Left lung (tissue), 10 donors: ENCODE data around the gene TEX19. TPM values are rescaled to one million over a fixed set of nuclear protein-coding genes. Genes with fewer than 3 reads are reported as not detected.
"Not testable (repeated sequence)": the region's sequence is repeated elsewhere in the genome, so short reads cannot be mapped to it uniquely, and the experiment has no call there.

Experiments used
- ATAC-seq: fragments of 200-7000 bp; cut with Tn5 transposase; one replicate; pipeline ENCODE4 v1.9.1; 2020; ENCODE audit warnings: moderate library complexity
- DNase-seq, 4 donors: peaks; one replicate each; pipeline ENCODE4 v3.0.0-alpha.2; 2013 to 2020
- H3K27ac ChIP-seq, 2 donors: fragments of 200-600 bp; sonication (generic) in 1 of 2; one replicate each; pipeline versions ENCODE4 v1.5.0 to v1.8.0; 2020 to 2021
- H3K27me3 ChIP-seq, 2 donors: fragments of 200-600 bp; sonication (generic) in 1 of 2; one replicate each; pipeline versions ENCODE4 v1.5.0 to v1.8.0; 2020 to 2021
- H3K36me3 ChIP-seq, 2 donors: fragments of 200-600 bp; sonication (generic) in 1 of 2; one replicate each; pipeline versions ENCODE4 v1.5.0 to v1.8.0; 2020 to 2021
- H3K4me1 ChIP-seq, 2 donors: fragments of 200-600 bp; one replicate each; pipeline ENCODE4 v1.8.0; 2021
- H3K4me3 ChIP-seq, 2 donors: fragments of 200-600 bp; sonication (generic) in 1 of 2; one replicate each; pipeline versions ENCODE4 v1.5.0 to v1.8.0; 2020 to 2021; ENCODE audit warnings: mild to moderate bottlenecking in 1 of 2
- H3K9me3 ChIP-seq, 2 donors: fragments of 200-600 bp; sonication (generic) in 1 of 2; one replicate each; pipeline versions ENCODE4 v1.5.0 to v1.8.0; 2020 to 2021
- intact Hi-C, 2 donors: fragments of 100-400 bp; cut with DNase I; formaldehyde crosslinking; loops; one replicate each; pipeline versions ENCODE4 v1.11.2 to v1.14.2; 2022
- polyA plus RNA-seq, 6 donors: library from polyadenylated mRNA; unstranded; fragments of 120-200 nt; gene quantifications; one replicate each; pipeline ENCODE4 v1.2.1, GENCODE V29; 2013; ENCODE audit not compliant: insufficient read length in 6 of 6
- total RNA-seq, 2 donors: library from RNA; stranded (reverse); fragmentation: NEBNext Ultra II Directional; extraction: Animal tissue kit (Norgen Biotek cat#: 25700); gene quantifications; one replicate each; pipeline ENCODE4 v1.2.1, GENCODE V29; 2021
- TF ChIP-seq, protein P1 (sequence below), 2 donors: fragments of 200-600 bp; sonication (generic) in 1 of 2; IDR thresholded peaks; one replicate each; pipeline versions ENCODE4 v1.5.0 to v1.8.0; 2021; ENCODE audit warnings: antibody characterized with exemption in 2 of 2
- donor health status: DM: no; HTN: yes; CAD: no.
- donor health status: DM: no; HTN: no; CAD: no.

The TEX19 gene
- total and polyA plus RNA-seq, 8 donors = 0.07 TPM; not detected in 7

DNA sequence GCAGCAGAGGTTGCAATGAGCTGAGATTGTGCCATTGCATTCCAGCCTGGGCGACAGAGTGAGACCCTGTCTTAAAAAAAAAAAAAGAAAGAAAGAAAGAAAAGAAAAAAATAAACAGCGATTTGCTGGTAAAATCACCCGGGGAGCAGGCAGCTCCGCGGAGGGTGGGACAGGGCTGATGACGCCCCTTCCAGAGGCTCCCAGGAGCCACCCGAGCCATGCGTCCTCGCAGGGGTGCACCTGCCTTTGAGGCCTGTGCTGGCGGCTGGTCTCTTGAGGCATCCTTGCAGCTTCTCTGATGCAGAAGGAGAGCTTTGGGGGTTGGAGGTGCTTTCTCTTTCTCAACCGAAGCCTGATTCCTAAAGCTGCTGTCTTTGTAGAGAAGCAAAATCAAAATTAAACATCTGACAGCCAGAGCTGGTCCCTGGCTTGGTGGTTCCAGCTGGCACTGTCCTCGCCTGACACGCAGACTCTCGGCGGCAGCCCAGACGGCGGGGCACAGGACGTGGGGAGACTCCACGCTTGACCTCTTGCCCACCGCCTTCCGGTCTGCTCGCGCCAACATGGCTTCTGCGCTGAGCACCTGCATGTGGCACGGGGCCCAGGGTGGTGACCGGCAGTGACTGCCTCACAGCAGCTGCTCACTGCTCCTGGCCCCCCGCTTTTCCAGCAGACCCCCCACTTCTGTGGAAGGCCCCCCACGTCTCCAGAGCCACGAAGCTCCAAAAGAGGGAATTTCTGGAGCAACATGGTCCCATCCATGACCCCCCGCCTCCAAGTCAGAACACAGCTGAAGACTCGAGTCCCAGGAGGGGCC is 19.1 kb downstream of the TEX19 start:
- no peak for ATAC-seq
- H3K27me3 ChIP-seq = peaks cover 34 to 91% of the 10 kb centered on the region in 2 donors

DNA sequence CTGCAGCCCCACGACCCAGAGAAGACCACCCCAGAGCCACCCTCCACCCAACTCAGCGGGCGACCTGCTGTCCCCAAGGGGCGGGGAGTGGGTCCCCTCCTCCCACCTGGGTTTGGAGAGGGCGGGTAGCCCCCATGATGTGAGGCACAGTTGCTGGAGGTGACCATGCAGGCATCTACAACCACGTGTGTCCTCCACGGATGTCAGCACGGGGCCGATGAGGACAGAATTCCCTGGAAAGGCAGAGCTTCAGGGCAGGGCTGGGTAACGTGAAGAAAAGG is 19.6 kb downstream of the TEX19 start:
- ATAC-seq = no peak
- Histone ChIP-seq H3K27ac (no peak overlapping the region), H3K36me3 (no peaks in the 10 kb centered on the region), H3K27me3 (peaks cover 34 to 90% of the 10 kb centered on the region in 2 donors), H3K4me1 (no peaks in the 10 kb centered on the region), H3K9me3 (no peaks in the 10 kb centered on the region), H3K4me3 (no peak overlapping the region)
- intact Hi-C loops = no loop called here
- DNase-seq = peak in 1 of 4 donors; percentile 66
- TF ChIP-seq, protein P1, sequence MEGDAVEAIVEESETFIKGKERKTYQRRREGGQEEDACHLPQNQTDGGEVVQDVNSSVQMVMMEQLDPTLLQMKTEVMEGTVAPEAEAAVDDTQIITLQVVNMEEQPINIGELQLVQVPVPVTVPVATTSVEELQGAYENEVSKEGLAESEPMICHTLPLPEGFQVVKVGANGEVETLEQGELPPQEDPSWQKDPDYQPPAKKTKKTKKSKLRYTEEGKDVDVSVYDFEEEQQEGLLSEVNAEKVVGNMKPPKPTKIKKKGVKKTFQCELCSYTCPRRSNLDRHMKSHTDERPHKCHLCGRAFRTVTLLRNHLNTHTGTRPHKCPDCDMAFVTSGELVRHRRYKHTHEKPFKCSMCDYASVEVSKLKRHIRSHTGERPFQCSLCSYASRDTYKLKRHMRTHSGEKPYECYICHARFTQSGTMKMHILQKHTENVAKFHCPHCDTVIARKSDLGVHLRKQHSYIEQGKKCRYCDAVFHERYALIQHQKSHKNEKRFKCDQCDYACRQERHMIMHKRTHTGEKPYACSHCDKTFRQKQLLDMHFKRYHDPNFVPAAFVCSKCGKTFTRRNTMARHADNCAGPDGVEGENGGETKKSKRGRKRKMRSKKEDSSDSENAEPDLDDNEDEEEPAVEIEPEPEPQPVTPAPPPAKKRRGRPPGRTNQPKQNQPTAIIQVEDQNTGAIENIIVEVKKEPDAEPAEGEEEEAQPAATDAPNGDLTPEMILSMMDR (IDR thresholded peaks at IDR 0.05) = no peak

More for the DNA sequence above, 19.1 kb downstream of the TEX19 start:
- peak in 1 of 4 donors; percentile 74 for DNase-seq
- TF ChIP-seq, protein P1 (IDR thresholded peaks at IDR 0.05) = no peak
- H3K27ac ChIP-seq = no peak overlapping the region
- no peaks in the 10 kb centered on the region for H3K4me1 ChIP-seq
- no peaks in the 10 kb centered on the region for H3K36me3 ChIP-seq
- intact Hi-C loops = no loop called here
- no peak overlapping the region for H3K4me3 ChIP-seq
- no peaks in the 10 kb centered on the region for H3K9me3 ChIP-seq

DNA sequence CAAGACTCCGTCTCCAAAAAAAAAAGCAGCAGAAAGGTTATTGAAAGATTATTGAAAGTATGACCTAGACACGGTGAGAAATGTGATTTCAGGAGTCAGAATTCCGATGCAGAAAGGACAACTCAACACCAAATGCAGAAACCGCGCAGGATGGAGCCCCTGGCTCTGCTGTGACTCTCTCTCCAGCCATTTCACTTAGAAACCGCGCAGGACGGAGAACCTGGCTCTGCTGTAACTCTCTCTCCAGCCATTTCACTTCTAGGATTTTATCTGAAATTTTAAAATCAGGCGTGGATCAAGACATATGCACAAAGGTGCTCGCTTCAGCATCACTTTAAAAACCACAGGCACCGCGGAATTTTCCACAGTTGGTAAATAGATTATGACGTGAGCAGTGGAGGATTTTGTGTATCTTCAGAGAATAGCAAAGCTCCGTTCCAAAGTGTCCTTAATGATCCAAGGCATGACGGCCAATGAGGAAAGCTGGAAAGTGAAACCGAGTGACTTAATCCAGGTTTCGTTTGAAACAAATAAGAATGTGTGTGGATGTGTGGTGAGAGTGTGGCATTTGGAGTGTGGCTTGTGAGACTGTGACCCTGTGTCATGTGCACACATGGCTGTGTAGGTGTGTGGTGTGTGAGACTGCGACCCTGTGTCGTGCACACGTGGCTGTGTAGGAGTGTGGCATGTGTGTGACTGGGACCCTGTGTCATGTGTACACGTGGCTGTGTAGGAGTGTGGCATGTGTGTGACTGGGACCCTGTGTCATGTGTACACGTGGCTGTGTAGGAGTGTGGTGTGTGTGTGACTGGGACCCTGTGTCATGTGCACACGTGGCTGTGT is 22.0 kb downstream of the TEX19 start:
- H3K4me1 ChIP-seq = no peaks in the 10 kb centered on the region
- no peak overlapping the region for H3K4me3 ChIP-seq
- H3K27me3 ChIP-seq = peaks cover 11 to 89% of the 10 kb centered on the region in 2 donors
- TF ChIP-seq, protein P1 (IDR thresholded peaks at IDR 0.05) = no peak
- DNase-seq (no peak), ATAC-seq (no peak)
- H3K36me3 ChIP-seq = no peaks in the 10 kb centered on the region
- no peak overlapping the region for H3K27ac ChIP-seq
- no peaks in the 10 kb centered on the region for H3K9me3 ChIP-seq
- intact Hi-C loops = no loop called here

DNA sequence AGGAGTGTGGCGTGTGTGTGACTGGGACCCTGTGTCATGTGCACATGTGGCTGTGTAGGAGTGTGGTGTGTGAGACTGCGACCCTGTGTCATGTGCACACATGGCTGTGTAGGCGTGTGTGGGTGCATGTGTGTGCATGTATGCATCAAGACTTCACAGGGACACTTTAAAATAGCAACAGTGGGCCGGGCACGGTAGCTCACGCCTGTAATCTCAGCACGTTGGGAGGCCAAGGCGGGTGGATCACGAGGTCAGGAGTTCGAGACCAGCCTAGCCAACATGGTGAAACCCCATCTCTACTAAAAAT is 22.6 kb downstream of the TEX19 start:
- H3K9me3 ChIP-seq, intact Hi-C loops, ATAC-seq, H3K27ac ChIP-seq, H3K4me3 ChIP-seq, H3K36me3 ChIP-seq, H3K4me1 ChIP-seq: not testable (repeated sequence)
- DNase-seq = peak in 1 of 4 donors; percentile 24
- peaks cover 10 to 89% of the 10 kb centered on the region in 2 donors for H3K27me3 ChIP-seq

DNA sequence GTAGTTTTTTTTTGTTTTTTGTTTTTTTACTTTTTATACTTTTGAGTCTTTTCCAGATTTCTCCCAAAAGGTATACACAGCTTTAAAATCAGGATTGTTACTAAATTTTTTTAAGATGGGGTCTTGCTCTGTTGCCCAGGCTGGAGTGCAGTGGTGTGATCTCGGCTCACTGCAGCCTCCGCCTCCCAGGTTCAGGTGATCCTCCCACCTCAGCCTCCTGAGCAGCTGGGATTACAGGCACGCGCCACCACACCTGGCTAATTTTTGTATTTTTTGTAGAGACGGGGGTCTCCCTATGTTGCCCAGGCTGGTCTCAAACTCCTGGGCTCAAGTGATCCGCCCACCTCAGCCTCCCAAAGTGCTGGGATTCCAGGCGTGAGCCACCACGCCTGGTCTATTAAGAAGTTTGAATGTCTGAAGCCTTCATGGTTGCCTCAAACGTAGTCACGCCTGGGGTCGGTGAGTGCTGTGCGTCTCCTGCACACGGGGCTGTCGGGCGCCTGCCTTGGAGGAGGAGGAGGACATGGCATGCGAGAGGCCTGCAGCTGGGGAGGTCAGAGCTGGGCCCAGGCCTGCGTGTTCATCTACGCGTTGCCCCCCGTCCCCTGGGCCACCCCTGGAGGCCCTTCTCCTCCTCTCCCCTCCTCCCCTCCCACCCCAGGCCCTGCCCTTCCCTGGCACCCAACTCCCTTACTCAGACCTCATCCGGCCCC is 23.3 kb downstream of the TEX19 start:
- H3K27ac ChIP-seq, intact Hi-C loops, H3K4me3 ChIP-seq, ATAC-seq, H3K9me3 ChIP-seq, H3K4me1 ChIP-seq, H3K36me3 ChIP-seq: not testable (repeated sequence)
- peaks cover 14 to 94% of the 10 kb centered on the region in 2 donors for H3K27me3 ChIP-seq
- peak in 1 of 4 donors; percentile 62 for DNase-seq

DNA sequence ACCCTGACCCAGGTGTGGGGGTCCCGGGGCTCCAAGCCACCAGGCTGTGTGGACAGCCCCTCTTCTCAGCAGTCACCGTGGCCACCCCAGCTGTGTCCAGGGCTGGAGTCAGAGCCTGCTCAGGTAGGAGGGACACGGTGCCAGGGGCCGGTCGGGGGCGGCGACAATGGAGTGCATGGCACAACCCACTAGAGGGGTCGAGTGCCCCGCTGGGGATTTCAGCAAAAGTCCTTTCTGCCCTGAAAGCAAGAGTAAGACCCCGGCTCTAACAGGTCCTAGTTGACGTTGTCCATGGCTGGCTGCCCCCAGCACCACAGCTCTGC is 23.8 kb downstream of the TEX19 start:
- peak in 1 of 4 donors; percentile 79 for DNase-seq
- Histone ChIP-seq H3K27ac (no peak overlapping the region), H3K27me3 (peaks cover 14 to 94% of the 10 kb centered on the region in 2 donors), H3K9me3 (no peaks in the 10 kb centered on the region), H3K4me3 (no peak overlapping the region), H3K36me3 (no peaks in the 10 kb centered on the region), H3K4me1 (peaks cover 0 to 10% of the 10 kb centered on the region in 2 donors)
- TF ChIP-seq, protein P1 (IDR thresholded peaks at IDR 0.05) = no peak
- intact Hi-C loops = no loop called here
- ATAC-seq = no peak
